Measurements from ENCODE around the gene B3GAT1.

The B3GAT1 gene

DNA sequence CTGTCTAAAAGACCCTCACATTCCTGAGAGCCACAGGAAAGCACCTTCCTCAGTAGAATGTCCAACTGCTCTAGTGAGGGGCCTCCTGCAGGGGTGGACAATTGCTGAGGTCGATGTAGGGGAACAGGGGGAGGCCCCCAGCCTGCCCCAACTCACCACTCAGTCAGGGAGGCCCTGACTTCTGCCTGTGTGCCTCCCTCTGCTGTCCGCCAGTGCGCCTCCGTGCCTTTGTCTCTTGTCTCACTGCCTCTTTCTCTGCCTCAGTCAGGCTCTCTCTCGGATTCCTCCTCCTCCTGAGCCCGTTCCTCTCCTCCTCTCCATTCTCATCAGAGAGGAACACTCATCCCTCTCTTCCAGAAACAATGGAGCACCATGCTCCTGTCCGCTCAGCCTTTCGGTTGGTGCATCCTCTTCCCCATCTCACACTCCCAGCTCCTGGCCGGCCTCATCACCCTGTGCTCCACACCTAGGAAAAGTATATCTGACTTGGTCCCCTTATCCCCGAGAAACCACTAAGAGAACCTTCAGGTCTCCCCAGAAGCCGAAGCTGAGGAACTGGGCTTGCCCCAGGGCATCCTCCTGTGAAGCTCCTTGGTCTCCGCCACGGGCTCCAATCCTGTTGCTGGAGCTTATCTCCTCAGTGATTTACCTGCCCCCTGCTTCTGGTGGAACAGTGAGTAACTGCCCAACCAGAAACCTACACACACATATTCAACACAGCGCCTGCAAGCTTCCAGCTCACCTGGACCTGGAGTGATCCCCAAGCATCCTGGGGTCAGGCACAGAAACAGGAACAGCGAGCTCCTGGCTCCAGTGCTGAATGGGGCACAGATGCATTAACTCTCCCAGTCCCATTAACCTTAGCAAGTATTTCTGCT lies 2.3 kb downstream of the B3GAT1 start:
- DNase-seq: no peak

DNA sequence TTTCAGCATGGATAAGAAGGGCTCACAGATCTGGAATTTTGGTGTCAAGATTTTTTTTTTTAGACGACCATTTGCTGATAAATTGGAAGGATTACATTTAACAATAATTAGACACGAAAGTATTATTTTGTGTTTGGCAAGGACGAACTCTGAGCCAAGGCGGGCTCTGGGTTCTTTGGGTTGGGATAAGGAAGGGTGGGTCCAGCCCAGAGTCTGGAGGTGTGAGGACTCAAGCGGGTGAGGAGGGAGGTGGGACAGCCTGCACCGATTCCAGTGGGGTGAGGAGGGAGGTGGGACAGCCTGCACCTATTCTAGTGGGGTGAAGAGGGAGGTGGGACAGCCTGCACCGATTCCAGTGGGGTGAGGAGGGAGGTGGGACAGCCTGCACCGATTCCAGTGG lies 4.1 kb downstream of the B3GAT1 start:
- no peak for DNase-seq

DNA sequence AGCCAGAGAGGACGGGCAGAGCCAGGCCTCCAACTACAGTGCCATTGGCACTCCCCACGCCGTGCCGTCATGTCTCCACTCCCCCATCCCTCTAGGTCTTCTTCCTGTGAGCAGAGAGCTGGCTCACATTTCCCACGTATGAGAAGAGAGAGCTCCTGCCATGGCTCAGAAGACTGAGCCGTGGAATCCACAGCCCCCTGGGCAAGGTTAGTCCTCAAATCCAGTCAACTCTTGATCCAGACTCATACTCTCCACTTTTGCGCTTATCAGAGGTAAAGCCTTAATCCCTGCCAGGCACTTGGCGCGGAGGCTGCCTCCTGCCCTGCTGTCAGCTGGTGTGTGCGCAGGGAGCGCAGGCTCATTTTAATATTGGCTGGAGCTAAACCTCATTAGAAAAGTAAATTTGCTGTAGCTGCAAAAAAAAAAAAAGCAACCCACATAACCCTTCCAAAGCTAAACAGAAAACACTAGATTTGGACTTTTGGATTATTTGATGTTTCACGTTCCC lies 4.7 kb downstream of the B3GAT1 start:
- no peak for DNase-seq

DNA sequence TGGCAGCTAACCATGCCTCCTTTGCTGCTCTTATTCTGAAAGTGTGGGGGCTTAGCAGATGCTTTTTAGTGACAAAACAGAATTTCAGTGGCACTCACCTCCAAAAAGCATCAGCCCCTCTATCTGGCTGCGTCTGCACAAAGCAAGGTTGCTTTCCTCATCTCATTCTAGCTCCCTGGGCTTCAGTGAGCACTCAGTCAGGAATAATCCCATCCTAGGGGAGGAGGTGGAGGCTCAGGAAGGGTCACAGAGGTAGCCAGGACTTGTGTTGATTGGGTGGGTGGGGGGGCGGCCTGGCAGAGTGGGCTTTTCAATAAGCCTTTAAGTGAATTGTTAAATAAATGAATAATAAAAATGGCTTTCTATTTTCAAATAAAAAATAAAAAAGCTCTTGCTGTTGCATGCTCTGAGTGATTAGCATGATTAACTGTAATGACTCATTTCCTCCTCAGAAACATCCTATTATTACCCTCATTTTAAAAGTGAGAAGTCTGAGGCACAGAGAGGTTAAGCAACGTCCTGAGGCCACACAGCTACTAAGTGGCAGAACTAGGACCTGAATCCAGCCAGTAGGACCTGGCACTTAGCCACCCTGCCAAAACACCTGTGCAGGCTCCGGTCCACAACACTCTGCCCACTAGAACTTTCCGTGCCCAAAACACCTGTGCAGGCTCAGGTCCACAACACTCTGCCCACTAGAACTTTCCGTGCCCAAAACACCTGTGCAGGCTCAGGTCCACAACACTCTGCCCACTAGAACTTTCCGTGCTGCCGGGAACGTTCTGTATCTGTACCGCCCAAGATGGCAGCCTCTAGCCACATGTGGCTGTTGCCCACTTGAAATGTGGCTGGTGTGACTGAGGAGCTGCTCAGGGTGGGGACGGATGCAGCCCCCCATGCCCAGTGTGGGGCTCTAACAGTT lies 5.5 kb downstream of the B3GAT1 start:
- no peak for DNase-seq

DNA sequence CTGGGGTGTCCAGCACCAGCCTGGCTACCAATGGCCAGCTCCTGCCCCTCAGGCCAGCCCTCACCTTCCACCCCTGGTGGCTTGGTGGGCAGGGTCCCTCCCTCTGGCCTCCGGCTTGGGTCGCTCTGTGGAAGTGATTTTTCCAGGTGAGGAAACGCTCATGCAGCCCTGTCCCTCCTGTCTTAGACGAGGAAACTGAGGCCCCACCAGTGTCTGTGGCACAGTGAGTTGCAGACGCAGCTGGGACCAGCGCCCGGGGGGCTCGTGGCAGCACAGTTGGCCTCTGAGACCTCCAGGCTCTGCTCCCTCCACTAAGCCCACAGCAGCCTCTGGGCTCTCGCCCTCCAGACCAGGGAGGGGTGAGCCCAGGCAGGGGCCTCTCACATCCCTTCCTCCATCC lies 6.2 kb downstream of the B3GAT1 start:
- no peak for DNase-seq

DNA sequence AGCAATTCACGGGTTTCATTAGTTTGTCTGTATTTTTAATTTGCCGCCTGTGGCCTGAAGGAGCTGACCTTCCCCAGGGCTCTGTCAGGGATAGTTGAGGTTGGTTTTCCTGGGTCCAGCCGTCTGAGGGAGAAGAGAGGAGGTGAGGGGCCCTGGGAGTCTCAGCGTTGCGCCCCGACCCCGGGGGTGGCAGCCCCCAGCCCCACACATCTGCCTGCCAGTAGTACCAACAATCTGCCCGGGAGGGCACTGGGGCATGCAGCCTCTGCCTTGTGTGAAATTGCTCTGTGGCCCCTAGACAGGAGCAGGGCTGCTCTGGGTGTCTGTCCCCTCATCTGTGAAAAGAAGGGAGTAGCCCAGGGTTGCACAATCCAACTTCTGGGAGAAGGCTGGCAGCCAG lies 6.6 kb downstream of the B3GAT1 start:
- no peak for DNase-seq

DNA sequence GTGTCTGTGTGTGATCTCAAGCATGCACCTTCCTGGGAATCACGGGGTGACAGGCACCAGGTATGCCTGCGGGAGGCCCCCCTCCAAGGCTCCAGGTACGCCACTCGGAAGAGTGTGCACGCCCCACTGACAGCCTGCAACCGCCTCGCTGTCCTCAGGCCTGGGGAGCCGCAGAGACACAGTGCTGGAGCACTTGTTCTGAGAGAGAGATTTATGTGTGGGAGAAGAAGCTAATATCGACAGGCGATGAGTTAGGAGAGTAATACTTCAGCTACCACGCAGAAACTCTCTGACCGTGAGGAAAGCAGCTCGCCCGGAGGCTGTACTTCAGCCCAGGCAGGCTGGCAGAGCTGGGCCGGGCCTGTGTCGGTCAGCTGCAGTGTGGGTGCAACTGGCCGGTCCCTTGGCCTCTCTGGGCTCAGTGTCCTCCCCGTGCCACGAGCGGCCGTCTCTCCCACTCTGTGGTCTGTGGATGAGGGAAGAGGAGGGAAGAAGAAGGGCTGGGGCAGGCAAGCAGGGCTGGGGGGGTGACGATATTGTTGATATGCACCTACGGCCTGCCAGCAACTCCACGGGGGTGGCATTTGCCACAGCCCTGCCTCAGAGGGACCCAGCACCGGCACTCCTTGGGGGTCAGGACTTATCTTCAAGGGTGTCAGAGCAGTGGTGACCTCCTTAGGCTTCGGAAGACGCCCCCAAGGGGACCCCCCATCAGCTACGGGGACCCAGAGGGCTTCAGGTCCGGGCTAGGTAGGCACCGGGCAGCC lies 7.3 kb downstream of the B3GAT1 start:
- DNase-seq: no peak

DNA sequence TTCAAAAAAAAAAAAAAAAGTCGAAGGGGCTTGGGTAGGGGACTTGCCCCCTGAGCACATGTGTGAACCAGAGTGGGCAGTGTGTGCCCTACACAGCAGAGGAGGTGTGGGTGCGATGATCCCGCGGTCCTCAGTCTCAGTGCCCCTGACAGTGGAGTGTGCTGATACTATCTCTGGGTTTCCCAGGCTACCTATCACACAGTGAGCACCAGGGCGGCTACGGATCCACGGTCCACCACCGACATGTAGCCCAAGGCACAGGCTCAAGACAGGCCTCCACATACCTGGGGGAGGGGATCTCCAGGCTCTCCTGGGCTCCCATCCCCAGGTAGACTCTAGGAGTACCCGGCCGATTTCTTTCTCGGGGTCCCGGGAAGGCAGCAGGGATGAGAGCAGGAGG lies 9.1 kb downstream of the B3GAT1 start:
- DNase-seq: no peak

DNA sequence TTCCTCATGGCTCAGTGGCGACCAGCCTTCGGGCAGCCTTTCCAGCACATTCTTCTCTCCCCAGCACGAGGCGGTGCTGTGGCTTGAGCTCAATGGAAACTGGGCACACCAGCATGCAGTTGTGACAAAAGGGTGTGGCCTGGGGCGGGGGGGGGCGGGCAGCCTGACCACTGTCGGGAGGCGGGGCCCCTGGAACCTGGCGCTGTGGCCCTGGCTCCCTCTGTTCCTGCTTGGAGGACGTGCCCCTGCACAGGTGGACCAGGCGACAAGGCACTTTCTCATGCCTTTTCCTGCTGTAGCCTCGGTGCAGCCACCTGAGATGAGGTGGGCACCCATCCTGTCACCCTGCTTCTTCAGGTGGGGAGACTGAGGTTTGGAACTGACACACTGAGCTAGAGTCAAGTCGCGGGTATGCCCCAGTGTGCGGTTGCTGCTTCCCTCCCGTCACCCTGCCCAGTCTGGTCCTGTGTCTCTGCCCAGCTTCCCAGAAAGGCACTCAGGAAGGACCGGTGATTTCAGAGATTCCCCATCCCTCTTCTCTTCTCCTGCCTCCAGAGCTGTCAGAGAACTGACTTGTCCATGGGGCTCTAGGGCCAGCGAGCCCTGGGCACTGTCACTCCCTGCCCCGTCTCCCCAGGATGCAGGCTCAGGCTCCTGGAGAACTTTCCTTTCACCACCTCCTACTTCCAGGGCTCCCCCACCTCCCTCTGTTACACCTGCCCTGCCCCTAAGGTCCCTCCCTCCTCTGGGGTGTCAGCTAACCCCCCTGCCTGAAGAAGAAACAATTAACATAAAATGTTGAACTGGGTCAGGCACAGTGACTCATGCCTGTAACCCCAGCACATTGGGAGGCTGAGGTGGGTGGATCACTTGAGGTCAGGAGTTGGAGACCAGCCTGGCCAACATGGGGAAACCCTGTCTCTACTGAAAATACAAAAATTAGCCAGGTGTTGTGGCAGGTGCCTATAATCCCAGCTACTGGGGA lies 9.9 kb downstream of the B3GAT1 start:
- DNase-seq: no peak

DNA sequence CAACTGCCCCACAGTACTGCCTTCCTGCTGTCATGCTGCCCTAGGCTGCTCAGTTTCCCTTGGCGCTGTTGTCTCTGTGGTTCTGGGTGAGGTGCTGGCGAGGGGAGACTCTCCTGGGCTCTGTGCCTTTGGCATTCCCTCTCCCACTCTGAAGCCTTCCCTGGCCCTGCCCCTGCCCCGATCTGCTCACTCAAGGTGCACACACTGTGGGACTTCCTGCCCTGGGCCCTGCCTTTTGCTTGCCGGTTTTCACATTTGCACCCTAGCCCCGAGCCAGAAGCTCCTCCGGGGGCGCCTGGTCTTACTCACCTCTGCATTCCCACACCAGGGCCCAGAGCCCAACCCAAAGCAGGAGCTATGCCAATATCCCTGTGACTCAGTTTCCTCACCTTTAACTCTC lies 12.0 kb downstream of the B3GAT1 start:
- DNase-seq: no peak

DNA sequence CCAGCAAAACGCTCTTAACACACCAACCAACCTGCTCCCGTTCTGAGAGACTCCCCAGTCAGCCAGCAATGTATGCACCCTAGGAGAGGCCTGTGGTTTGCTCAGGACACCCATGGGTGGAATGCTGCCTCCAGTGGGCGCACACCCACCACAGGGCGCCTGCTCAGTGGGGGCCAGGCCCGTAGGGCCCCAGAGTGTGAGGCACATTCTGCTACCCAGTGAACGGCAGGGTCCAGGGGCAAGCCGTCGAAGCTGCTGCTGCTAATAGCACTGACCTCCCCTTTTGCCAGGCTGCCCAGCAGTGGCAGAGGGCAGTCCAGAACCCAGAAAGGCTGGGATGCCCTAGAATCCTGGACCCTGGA lies 12.8 kb downstream of the B3GAT1 start:
- DNase-seq: no peak

DNA sequence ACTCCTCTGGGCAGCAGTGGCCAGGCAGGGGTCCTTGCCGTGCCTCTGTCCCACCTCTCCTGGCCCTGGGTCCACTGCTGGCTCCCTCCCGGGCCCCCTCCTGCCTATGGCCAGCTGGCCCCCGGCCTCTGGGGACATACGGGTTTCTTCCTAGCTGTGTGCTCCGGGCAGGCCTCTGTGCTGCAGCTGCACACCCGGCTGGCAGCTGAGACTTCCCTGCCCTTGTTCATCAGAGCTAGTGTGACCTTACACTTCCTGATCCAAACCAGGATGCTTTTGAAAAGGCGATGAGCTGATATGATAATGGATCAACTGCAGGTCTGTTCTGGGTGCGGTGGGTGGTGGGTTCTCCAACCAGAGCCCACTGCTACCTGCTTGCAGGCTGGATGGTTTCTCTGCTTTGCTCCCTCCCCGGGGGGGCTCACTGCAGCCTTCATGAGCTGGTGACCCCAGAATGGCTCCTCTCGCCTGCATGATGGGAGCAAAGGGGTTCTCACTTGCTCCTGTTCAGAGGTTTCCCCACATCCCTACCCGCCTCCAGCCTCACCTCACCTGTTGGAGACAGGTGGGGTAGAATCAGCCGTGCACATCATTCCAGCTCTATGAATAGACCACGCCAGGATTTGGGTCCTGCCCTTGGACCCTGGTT lies 13.3 kb downstream of the B3GAT1 start:
- no peak for DNase-seq

DNA sequence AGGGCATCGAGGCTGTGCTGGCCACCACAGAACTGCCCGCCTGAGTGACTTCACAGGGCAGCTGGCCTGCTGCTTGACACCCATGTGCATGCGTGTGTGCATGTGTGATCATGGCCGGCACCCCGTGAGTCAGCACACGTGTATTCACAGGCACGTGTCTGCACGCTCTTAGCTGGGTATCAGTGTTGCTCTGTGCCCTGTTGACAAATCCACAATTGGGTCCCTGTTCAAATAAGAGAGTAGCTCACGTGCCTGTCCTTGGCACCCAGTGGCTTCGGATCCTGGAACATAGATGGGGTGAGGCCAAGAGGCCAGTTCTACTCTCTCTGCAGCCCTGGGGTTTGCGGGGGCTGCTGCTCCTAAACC lies 14.0 kb downstream of the B3GAT1 start:
- no peak for DNase-seq

DNA sequence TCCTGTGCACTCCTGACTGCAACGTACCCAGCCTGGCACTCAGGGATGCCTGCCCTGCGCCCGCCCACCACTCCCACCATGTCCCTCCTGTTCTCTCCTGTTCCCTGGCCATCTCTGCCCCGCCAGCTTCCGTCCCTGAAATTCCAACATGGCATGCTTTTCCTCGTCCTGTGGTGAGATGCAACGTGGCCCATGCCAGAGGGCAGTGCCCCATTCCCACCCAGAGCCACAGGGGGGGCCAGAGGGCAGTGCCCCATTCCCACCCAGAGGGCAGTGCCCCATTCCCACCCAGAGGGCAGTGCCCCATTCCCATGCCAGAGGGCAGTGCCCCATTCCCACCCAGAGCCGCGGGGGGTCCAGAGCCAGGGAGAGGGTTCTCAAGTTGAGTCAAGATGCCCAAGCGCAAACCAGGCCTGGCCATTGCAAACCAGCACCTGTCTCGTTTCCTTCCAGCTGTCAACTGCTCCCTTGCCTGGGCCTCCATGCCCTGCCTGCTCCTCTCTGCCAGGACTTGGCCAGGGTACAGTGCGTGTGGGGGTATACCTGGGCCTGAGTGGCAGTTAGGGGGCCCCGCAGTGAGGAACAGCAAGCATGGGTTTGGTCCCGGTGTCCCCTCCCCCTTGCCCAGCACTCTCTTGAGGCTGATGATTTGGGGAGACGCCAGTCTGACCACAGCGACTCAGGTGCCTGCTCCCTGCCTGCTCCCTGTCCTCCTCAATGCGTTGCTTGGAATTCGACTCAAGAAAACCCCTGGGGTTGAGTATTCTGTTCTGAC lies 14.6 kb downstream of the B3GAT1 start:
- DNase-seq: no peak

DNA sequence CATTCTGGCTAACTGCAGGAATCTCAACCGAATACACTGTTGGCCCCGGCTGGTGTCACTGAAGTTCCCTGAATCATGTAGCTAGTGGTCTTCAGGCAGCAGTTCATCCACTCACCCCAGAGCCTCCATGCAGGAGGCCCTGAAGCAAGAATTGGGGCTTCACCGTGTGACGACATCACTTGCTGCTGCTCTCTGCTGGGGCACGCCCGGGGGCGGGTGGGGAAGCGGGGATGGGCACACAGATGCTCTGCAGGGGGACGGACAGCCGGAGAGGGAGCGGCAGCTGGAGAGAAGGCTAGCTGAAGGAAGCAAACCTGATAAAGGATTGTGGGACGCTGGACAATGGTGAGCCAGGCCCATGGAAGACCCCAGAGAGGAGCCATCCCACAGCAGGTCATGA lies 17.0 kb downstream of the B3GAT1 start:
- no peak for DNase-seq

DNA sequence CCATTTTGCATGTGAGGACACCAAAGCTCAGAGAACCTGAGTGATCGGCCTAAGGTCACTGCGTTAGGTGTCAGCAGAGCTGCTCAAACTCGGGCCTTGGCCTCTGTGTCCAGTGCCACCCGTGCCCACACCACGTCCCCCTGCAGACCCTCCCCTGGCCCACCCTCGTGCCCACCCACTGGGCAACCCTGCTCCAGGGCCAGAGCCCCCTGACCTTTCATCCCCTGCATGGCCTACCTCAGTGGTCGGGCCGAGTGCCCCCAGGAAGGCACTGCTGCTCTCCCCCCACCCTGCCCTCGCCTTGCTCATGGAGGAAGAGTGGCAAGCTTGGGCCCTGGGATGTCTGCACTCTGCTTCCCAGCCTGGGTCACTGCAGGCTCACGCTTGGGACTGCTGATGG lies 17.7 kb downstream of the B3GAT1 start:
- DNase-seq: no peak

DNA sequence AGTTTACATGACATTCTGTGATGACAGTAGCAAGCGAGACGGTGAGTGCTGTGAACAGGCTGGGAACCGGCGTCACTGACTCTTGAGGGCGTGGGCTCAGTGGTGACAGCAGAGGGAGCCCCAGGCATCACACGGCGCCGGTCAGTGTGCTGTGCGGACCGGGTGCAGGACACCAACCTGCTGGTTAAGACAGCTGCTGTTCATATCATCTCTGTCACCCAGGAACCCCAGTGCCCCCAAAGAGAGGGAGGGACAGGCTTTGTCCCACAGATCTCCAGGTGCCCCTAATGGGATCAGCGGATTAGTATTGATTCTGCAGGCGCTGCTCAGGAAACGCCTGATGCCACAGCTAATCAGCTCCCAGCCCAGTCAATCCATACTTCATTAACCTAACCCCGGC lies 18.4 kb downstream of the B3GAT1 start:
- DNase-seq: no peak

DNA sequence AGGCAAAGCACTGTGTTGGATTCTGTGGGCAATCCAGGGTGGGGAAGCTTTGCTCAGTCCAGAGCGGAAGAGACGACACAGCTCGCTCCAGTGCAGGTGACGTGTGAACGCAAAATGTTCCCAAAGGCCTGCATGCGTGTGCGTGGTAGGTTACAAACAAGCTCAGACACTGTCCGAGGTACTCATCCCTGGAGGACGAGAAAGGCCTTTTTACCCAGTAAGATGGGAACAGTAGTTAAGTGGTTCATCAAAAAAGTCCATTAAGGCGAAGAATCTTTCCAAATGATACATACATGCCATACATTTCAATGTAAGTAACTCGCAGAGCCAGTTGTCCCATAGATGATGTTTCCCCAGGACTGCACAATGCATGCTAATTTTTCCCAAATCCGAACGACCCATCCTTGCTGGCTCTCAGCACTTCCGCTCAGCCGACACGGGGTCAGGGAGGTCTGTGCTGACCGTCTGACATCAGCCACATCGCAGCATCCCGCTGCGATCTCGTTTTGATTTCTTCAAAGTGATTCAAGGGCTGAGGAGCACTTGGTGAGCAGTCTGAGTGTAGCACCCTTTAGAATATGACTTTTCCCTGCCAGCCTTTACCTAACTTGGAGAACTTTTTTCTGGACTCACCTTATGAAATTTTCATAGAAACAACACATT lies 19.0 kb downstream of the B3GAT1 start:
- DNase-seq: no peak

DNA sequence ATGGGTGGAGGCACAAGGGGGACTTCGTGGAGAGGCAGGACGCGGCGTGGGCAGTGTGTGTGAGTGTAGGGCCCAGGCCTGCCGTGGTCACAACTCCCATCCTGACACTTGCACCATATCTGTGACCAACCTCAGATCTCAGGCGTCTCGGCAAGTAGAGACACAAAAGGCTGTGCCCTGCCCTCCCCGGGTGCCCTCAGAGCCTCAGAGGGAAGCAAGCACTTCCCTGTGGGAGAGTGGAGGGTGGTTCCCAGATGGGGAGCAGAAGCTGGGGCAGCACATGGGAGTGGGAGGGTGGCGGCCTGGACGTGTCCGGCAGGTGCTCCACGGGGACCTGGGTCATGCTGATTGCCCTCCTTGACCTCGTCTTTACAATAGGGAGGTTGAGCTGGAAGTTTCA lies 20.4 kb downstream of the B3GAT1 start:
- DNase-seq: no peak
